ENCODE measurements around the gene SLC10A1.
"Not testable (repeated sequence)": the region's sequence is repeated elsewhere in the genome, so short reads cannot be mapped to it uniquely, and the experiment has no call there.

SLC10A1 gene

GRCh38 chr14:69769623-69770022 is 27.4 kb downstream of the SLC10A1 start:
- no peak for DNase-seq

GRCh38 chr14:69768873-69769272 is 28.2 kb downstream of the SLC10A1 start:
- DNase-seq, result no peak

GRCh38 chr14:69767369-69767999 is 29.6 kb downstream of the SLC10A1 start:
- peak; percentile 92 for DNase-seq

GRCh38 chr14:69766984-69767368 is 30.1 kb downstream of the SLC10A1 start, which contains the start of gene SRSF5:
Gene SRSF5, plus strand, starts transcription at chr14:69767142. Its CDS starts 1,015 bp downstream, at chr14:69768157.
- DNase-seq, result peak; percentile 98

GRCh38 chr14:69763761-69764510 is 33.1 kb downstream of the SLC10A1 start:
- no peak for DNase-seq

- DNase-seq, result no peak
Measured at GRCh38 chr14:69760810-69761209, 36.2 kb downstream of the SLC10A1 start.

- no peak for DNase-seq
Measured at GRCh38 chr14:69756298-69756697, 40.7 kb downstream of the SLC10A1 start.

- DNase-seq, result no peak
Measured at GRCh38 chr14:69755784-69756183, 41.3 kb downstream of the SLC10A1 start.

GRCh38 chr14:69755296-69755695 is 41.7 kb downstream of the SLC10A1 start:
- DNase-seq, result no peak

GRCh38 chr14:69754487-69754886 is 42.6 kb downstream of the SLC10A1 start:
- no peak for DNase-seq

GRCh38 chr14:69753860-69754259 is 43.2 kb downstream of the SLC10A1 start:
- DNase-seq, result no peak

- DNase-seq, result no peak
Measured at GRCh38 chr14:69752773-69753172, 44.3 kb downstream of the SLC10A1 start.

GRCh38 chr14:69750495-69750894 is 46.5 kb downstream of the SLC10A1 start:
- DNase-seq, result no peak

- DNase-seq, result no peak
Measured at GRCh38 chr14:69749956-69750355, 47.1 kb downstream of the SLC10A1 start.

GRCh38 chr14:69741055-69741454 is 56.0 kb downstream of the SLC10A1 start:
- no peak for DNase-seq

- not testable (repeated sequence) for DNase-seq
Measured at GRCh38 chr14:69736405-69736804, 60.6 kb downstream of the SLC10A1 start.

GRCh38 chr14:69731919-69732598 is 65.0 kb downstream of the SLC10A1 start:
- DNase-seq, result not testable (repeated sequence)

GRCh38 chr14:69727860-69728259 is 69.2 kb downstream of the SLC10A1 start:
- no peak for DNase-seq

GRCh38 chr14:69726761-69727511 is 70.1 kb downstream of the SLC10A1 start:
- peak; percentile 71 for DNase-seq

All from fibroblast of skin of scalp (primary cell).